ENCODE measurements around the gene BCAS3.

DNA sequence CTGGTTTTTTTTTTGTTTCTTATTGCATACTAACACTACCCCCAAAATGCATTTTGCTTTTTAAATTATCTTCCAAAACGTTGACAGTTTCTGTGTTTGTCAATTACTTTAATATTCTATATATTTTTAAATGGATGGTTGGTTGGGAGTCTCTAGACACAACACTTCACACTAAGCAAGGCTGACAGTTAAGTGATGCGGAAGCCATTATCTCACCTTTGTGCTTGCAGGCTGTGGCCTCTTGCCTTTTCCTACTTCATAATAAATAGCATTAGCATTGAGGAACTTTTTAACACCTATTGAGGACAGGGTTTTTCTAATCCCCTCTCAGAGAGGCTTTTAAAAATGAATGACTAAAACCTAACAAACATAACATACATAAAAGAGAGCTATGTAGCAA is 441.2 kb downstream of the BCAS3 start:
- TF ChIP-seq, protein P1, sequence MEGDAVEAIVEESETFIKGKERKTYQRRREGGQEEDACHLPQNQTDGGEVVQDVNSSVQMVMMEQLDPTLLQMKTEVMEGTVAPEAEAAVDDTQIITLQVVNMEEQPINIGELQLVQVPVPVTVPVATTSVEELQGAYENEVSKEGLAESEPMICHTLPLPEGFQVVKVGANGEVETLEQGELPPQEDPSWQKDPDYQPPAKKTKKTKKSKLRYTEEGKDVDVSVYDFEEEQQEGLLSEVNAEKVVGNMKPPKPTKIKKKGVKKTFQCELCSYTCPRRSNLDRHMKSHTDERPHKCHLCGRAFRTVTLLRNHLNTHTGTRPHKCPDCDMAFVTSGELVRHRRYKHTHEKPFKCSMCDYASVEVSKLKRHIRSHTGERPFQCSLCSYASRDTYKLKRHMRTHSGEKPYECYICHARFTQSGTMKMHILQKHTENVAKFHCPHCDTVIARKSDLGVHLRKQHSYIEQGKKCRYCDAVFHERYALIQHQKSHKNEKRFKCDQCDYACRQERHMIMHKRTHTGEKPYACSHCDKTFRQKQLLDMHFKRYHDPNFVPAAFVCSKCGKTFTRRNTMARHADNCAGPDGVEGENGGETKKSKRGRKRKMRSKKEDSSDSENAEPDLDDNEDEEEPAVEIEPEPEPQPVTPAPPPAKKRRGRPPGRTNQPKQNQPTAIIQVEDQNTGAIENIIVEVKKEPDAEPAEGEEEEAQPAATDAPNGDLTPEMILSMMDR (IDR thresholded peaks at IDR 0.05), result no peak
- TF ChIP-seq POLR2A (IDR thresholded peaks at IDR 0.05), result no peak

All from heart left ventricle (tissue), 13 donors.